Kidney epithelial cell (primary cell): Measurements from ENCODE around the gene AOPEP. TPM values are rescaled to one million over a fixed set of nuclear protein-coding genes. Genes with fewer than 3 reads are reported as not detected.

ENCODE experiments used
- DNase-seq: peaks from one replicate; pipeline ENCODE4 v3.0.0-alpha.2; 2010; ENCODE audit warnings: low read depth
- H3K27me3 ChIP-seq: 2 replicates; pipeline ENCODE4 v1.6.0; 2011; ENCODE audit warnings: low read length; ENCODE audit not compliant: control insufficient read depth, insufficient read depth
- H3K36me3 ChIP-seq: 2 replicates; pipeline ENCODE4 v1.5.1; 2011; ENCODE audit warnings: low read length; ENCODE audit not compliant: control insufficient read depth, insufficient read depth
- H3K4me3 ChIP-seq: 2 replicates; pipeline ENCODE4 v1.5.1; 2011; ENCODE audit warnings: low read depth, mild to moderate bottlenecking, control low read depth, low read length
- CTCF ChIP-seq: IDR thresholded peaks from 2 replicates; pipeline ENCODE4 v1.5.1; 2011; ENCODE audit warnings: mild to moderate bottlenecking, moderate library complexity, low read length, control low read depth, inconsistent platforms; ENCODE audit not compliant: insufficient read depth, poor library complexity, severe bottlenecking
- total RNA-seq: library from RNA; depleted of rRNA; stranded (reverse); fragments of >200 nt; gene quantifications from 2 replicates; pipeline ENCODE4 v1.2.3, GENCODE V29; 2015

AOPEP gene
- total RNA-seq, 1 donor from 2014 or later: 17.4 TPM

DNA sequence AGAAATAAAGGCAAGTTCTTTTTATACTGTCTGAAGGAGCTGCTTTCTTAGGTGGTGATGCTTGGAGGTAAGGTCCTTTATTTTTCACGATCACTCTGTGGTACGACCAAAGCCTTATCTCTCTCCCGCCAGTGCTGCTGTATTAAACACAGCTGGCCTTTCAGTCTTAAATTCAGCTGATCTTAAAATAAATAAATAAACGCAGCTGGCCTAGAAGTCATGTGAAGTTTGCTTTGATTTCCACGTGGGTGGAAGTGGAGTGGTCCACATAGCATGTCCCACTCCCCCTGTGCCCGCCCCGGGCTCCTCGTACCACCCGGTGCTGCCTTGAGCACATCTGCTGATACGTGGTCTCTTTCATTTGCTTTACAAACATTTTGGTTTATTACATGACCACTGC lies 330.6 kb downstream of the AOPEP start:
- H3K4me3 ChIP-seq: no peak overlapping the region
- H3K36me3 ChIP-seq: peaks cover 1% of the 10 kb centered on the region
- no peaks in the 10 kb centered on the region for H3K27me3 ChIP-seq
- no peak for TF ChIP-seq CTCF
- DNase-seq: no peak

- H3K4me3 ChIP-seq: no peak overlapping the region
- no peak for DNase-seq
- H3K36me3 ChIP-seq: peaks cover 2% of the 10 kb centered on the region
- TF ChIP-seq CTCF: no peak
- no peaks in the 10 kb centered on the region for H3K27me3 ChIP-seq
Measured at GRCh38 chr9:95058121-95058785, 331.8 kb downstream of the AOPEP start.

DNA sequence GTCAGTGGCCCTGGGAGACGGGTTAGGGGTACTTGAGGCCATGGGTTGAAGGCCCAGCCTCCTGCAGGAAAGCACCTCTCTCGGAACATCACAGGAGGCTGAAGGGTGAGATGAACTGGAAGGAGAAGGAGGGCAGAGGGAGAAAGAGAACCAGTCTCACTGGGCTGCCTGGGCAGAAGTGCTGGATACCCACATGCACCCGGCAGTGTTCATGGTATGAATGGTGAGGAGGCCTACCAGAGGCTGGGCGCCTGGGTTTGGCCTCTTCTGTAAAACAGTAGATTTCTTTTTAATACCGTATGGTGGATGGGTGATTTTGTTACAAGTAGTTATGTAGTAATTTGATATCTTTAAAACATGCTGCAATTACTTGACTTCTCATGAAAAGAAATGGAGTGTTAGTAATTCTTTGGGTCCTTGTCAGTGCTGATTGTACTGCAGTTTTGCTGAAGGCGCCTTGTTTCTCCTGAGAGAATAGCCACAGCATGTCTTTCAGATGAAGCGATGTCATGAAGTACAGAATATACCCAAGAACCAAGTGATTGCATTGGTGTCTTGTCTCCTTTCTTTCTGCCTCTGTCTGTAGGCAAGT lies 332.4 kb downstream of the AOPEP start:
- DNase-seq: no peak
- H3K36me3 ChIP-seq: peaks cover 3% of the 10 kb centered on the region

DNA sequence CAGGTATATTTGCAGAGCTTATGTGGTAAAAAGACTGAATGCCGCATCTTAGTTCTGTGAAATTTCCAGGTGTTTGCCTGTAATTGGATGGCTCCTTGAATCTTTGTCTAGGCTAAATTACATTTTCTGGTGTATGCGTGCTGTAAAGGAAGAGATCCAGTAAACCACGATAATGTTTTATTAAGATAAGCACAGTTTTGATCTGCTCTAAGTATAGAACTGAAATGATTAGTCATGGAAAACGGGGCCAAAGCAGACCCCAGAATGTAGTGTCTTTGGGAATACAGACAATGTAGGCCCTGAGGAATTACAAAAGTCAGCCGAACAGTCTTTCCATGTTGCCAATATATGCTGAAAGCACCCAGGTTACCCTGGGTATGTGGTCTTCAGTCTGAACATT lies 333.7 kb downstream of the AOPEP start:
- TF ChIP-seq CTCF: no peak
- no peak overlapping the region for H3K4me3 ChIP-seq
- peaks cover 3% of the 10 kb centered on the region for H3K36me3 ChIP-seq
- DNase-seq: no peak
- no peaks in the 10 kb centered on the region for H3K27me3 ChIP-seq

More for the DNA sequence above, 332.4 kb downstream of the AOPEP start:
- H3K4me3 ChIP-seq: no peak overlapping the region
- TF ChIP-seq CTCF: no peak
- no peaks in the 10 kb centered on the region for H3K27me3 ChIP-seq

DNA sequence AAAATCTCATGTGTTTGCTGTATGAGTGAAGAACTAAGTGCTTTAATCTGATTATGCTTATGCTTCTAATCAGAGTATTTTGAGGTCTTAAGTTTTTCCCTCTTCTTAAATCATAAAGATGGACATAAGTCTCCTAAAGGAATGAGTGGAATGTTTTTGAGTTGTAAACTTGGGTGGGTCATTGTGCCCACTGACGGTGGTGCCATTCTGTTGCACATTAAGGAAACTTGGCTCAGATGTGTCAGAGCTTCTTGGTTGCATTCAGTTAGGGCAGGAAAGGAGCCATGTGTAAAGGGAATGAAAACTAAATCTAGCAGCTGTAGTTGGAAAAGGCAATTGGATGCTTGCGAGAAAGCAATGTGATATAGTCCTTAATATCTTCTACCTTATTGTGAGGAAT lies 334.4 kb downstream of the AOPEP start:
- Histone ChIP-seq H3K27me3 (no peaks in the 10 kb centered on the region), H3K36me3 (peaks cover 3% of the 10 kb centered on the region), H3K4me3 (no peak overlapping the region)
- TF ChIP-seq CTCF: no peak
- DNase-seq: no peak
